ENCODE data around the gene TMEM219. TPM values are rescaled to one million over a fixed set of nuclear protein-coding genes. Genes with fewer than 3 reads are reported as not detected.

The TMEM219 gene
- total and polyA plus RNA-seq, 9 of the 15 experiments (the other 6 are each of a cell fraction or from before 2014, with no cell fraction given) = 35.3 to 62.8 (median 55.5) TPM

GRCh38 chr16:29925781-29926710 is 35.8 kb upstream of the TMEM219 start, which contains the start of gene KCTD13 (continued):
- no peak for TF ChIP-seq HMGXB4 (CRISPR knock-in tag; IDR thresholded peaks at IDR 0.05)
- no peak for TF ChIP-seq CEBPZ (IDR thresholded peaks at IDR 0.05; ENCODE audit: borderline replicate concordance, low read depth, low read length)
- TF ChIP-seq BRF1 (IDR thresholded peaks at IDR 0.05; ENCODE audit: borderline replicate concordance, extremely low read depth, insufficient read length) = no peak
- TF ChIP-seq NFXL1 (CRISPR knock-in tag; IDR thresholded peaks at IDR 0.05) = no peak
- TF ChIP-seq CHCHD3 (CRISPR knock-in tag; IDR thresholded peaks at IDR 0.05) = no peak
- TF ChIP-seq MTA1 (IDR thresholded peaks at IDR 0.05; ENCODE audit: borderline replicate concordance) = no peak
- TF ChIP-seq ZNF512 (tag; IDR thresholded peaks at IDR 0.05) = no peak
- TF ChIP-seq MAFF (IDR thresholded peaks at IDR 0.05; ENCODE audit: low read length) = no peak
- TF ChIP-seq ETV1 (tag; conservative IDR thresholded peaks at IDR 0.05; ENCODE audit: low read depth) = no peak
- peak; percentile 92 for TF ChIP-seq E2F3 (CRISPR knock-in tag; IDR thresholded peaks at IDR 0.05)
- no peak for TF ChIP-seq ZNF277 (CRISPR knock-in tag; IDR thresholded peaks at IDR 0.05; ENCODE audit: borderline replicate concordance)
- no peak; the same call in 1 of the 2 replicates for TF ChIP-seq HLTF (IDR thresholded peaks at IDR 0.05)
- TF ChIP-seq ARHGAP35 (IDR thresholded peaks at IDR 0.05; ENCODE audit: partially characterized antibody) = no peak
- TF ChIP-seq PRDM10 (IDR thresholded peaks at IDR 0.05; ENCODE audit: partially characterized antibody) = no peak
